ENCODE results near the gene PIK3AP1. TPM values are rescaled to one million over a fixed set of nuclear protein-coding genes. Genes with fewer than 3 reads are reported as not detected.

Gene PIK3AP1
- total RNA-seq, 1 donor from 2014 or later, result 5.9 TPM

DNA sequence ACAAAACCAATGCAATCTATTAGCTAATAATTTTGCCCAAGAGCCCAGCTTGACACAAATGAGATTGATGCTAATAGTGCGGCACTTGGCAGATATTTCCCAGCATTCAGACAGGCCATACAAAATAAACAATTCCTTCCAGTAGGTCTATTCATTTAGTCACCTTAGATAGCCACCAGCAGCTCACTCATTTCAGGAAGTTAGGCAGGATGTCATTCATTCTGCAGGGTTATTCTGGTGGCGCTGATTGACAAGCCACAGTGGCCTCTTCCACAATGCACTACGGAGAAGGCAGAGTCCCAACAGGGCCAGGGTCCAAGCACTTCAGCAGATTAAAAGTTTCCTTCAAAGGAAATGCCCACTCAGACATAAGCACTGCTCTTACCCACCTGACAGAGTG is 55.8 kb downstream of the PIK3AP1 start:
- H3K27me3 ChIP-seq, result no peaks in the 10 kb centered on the region
- intact Hi-C loops (cut with DNase I), result no loop called here
- no peak for TF ChIP-seq POLR2AphosphoS5 (IDR thresholded peaks at IDR 0.05; ENCODE audit: insufficient read depth in 1 of 2, low read depth in 1 of 2)
- TF ChIP-seq POLR2A (IDR thresholded peaks at IDR 0.05), result no peak
- TF ChIP-seq, protein P1, sequence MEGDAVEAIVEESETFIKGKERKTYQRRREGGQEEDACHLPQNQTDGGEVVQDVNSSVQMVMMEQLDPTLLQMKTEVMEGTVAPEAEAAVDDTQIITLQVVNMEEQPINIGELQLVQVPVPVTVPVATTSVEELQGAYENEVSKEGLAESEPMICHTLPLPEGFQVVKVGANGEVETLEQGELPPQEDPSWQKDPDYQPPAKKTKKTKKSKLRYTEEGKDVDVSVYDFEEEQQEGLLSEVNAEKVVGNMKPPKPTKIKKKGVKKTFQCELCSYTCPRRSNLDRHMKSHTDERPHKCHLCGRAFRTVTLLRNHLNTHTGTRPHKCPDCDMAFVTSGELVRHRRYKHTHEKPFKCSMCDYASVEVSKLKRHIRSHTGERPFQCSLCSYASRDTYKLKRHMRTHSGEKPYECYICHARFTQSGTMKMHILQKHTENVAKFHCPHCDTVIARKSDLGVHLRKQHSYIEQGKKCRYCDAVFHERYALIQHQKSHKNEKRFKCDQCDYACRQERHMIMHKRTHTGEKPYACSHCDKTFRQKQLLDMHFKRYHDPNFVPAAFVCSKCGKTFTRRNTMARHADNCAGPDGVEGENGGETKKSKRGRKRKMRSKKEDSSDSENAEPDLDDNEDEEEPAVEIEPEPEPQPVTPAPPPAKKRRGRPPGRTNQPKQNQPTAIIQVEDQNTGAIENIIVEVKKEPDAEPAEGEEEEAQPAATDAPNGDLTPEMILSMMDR (IDR thresholded peaks at IDR 0.05), result no peak
- no peaks in the 10 kb centered on the region for H3K36me3 ChIP-seq
- no peak for DNase-seq (ENCODE audit: extremely low spot score in 2 of 2)
- no peak overlapping the region for H3K27ac ChIP-seq
- no peaks in the 10 kb centered on the region for H3K4me1 ChIP-seq
- no peak overlapping the region for H3K4me3 ChIP-seq
- H3K9me3 ChIP-seq, result no peaks in the 10 kb centered on the region

DNA sequence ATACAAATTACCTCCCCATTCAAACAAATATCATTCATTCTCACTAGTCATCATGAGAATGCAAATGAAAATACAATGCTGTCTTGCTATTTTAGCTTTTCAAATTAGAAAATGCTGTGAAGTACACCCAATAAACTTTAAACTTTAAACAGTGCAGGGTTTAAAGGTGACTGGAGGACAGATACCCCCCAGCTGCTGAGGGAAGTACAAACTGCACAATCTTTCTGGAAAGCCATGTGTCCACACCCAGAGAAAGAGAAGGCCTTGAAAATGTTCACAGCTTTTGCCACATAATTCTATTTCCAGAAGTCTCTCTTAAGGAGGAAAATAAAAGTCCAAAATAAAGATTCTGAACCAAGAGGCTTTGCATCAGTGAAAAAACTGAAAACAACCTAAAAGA is 56.5 kb downstream of the PIK3AP1 start:
- DNase-seq (ENCODE audit: extremely low spot score in 2 of 2), result no peak
- TF ChIP-seq POLR2A (IDR thresholded peaks at IDR 0.05) (no peak), POLR2AphosphoS5 (IDR thresholded peaks at IDR 0.05; ENCODE audit: insufficient read depth in 1 of 2, low read depth in 1 of 2) (no peak)
- TF ChIP-seq, protein P1 (IDR thresholded peaks at IDR 0.05), result no peak
- intact Hi-C loops (cut with DNase I), result no loop called here

DNA sequence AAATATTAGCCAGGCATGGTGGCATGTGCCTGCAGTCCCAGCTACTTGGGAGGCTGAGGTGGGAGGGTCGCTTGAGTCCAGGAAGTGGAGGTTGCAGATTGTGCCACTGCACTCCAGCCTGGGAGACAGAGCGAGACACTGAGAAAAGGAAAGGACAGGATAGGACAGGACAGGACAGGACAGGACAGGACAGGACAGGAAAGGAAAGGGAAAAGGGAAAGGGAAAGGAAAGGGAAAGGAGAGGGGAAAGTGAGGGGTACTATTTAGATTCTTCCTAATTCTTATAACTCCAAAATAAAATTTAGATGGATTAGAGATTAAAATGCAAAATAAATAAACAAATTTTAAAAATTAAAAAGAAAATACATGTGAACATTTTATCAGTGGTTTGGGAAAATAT is 58.7 kb downstream of the PIK3AP1 start:
- Histone ChIP-seq H3K36me3 (no peaks in the 10 kb centered on the region), H3K4me1 (no peaks in the 10 kb centered on the region), H3K9me3 (no peaks in the 10 kb centered on the region), H3K4me3 (no peak overlapping the region), H3K27me3 (no peaks in the 10 kb centered on the region), H3K27ac (no peak overlapping the region)
- DNase-seq (ENCODE audit: extremely low spot score in 2 of 2), result no peak
- intact Hi-C loops (cut with DNase I), result no loop called here
- TF ChIP-seq, protein P1 (IDR thresholded peaks at IDR 0.05), result no peak
- TF ChIP-seq POLR2AphosphoS5 (IDR thresholded peaks at IDR 0.05; ENCODE audit: insufficient read depth in 1 of 2, low read depth in 1 of 2), result no peak
- TF ChIP-seq POLR2A (IDR thresholded peaks at IDR 0.05), result no peak

More for the DNA sequence above, 56.5 kb downstream of the PIK3AP1 start:
- no peaks in the 10 kb centered on the region for H3K36me3 ChIP-seq
- H3K4me1 ChIP-seq, result no peaks in the 10 kb centered on the region
- no peak overlapping the region for H3K27ac ChIP-seq
- H3K27me3 ChIP-seq, result no peaks in the 10 kb centered on the region
- H3K4me3 ChIP-seq, result no peak overlapping the region
- H3K9me3 ChIP-seq, result no peaks in the 10 kb centered on the region

DNA sequence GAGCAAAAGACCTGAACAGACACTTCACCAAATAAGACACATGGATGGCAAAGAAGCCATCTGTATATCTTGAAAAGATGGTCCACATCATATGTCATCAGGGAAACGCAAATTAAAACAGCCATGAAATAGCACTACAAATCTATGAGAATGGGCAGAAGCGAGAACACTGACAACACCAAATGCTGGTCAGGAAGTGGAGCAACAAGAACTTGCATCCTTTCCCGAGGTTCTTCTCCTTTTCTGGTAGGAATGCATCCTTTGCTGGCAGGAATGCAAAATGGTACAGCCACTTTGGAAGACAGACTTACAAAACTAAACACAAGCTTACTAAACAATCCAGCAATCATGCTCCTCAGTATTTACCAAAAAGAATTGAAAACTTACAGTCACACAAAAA is 60.0 kb downstream of the PIK3AP1 start:
- Histone ChIP-seq H3K4me1 (no peaks in the 10 kb centered on the region), H3K4me3 (no peak overlapping the region), H3K9me3 (no peaks in the 10 kb centered on the region), H3K36me3 (no peaks in the 10 kb centered on the region), H3K27me3 (no peaks in the 10 kb centered on the region), H3K27ac (no peak overlapping the region)
- intact Hi-C loops (cut with DNase I), result no loop called here
- TF ChIP-seq POLR2A (IDR thresholded peaks at IDR 0.05) (no peak), POLR2AphosphoS5 (IDR thresholded peaks at IDR 0.05; ENCODE audit: insufficient read depth in 1 of 2, low read depth in 1 of 2) (no peak)
- TF ChIP-seq, protein P1 (IDR thresholded peaks at IDR 0.05), result no peak
- no peak for DNase-seq (ENCODE audit: extremely low spot score in 2 of 2)

DNA sequence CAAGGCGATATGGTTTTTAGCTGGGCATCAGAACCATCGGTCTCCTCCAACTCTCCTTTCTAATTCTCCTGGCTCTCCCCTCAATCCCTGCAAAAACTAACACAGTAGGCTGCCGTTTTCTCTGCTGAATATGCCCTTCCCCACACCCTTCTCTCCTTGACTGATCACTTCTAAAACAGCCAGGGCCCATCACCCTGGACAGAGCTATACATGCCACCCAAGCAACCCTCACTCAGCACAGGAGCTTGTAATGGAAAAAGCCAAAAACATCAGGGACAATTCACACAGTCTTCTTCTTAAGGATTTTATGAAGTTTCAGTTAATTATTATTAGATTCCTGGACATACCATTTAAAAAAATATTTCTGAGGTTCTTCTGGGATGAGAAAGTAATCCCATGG is 61.5 kb downstream of the PIK3AP1 start:
- H3K27ac ChIP-seq, result no peak overlapping the region
- no peaks in the 10 kb centered on the region for H3K27me3 ChIP-seq
- no peaks in the 10 kb centered on the region for H3K36me3 ChIP-seq
- no peaks in the 10 kb centered on the region for H3K9me3 ChIP-seq
- intact Hi-C loops (cut with DNase I), result no loop called here
- no peak overlapping the region for H3K4me3 ChIP-seq
- TF ChIP-seq POLR2AphosphoS5 (IDR thresholded peaks at IDR 0.05; ENCODE audit: insufficient read depth in 1 of 2, low read depth in 1 of 2) (no peak), POLR2A (IDR thresholded peaks at IDR 0.05) (no peak)
- TF ChIP-seq, protein P1 (IDR thresholded peaks at IDR 0.05), result no peak
- H3K4me1 ChIP-seq, result no peaks in the 10 kb centered on the region
- DNase-seq (ENCODE audit: extremely low spot score in 2 of 2), result no peak
